Activated naive CD8-positive, alpha-beta T cell (primary cell): Measurements from ENCODE around the gene OR4N5.

Experiments used
- H3K27ac Mint-ChIP-seq: one replicate; pipeline ENCODE4 v1.8.0; 2021; ENCODE audit warnings: mixed read lengths
- H3K27me3 Mint-ChIP-seq: one replicate; pipeline ENCODE4 v1.8.0; 2021; ENCODE audit warnings: mixed read lengths
- H3K36me3 Mint-ChIP-seq: one replicate; pipeline ENCODE4 v1.8.0; 2021; ENCODE audit warnings: mixed read lengths
- H3K4me1 Mint-ChIP-seq: one replicate; pipeline ENCODE4 v1.8.0; 2021; ENCODE audit warnings: low read depth, mixed read lengths
- H3K4me3 Mint-ChIP-seq: one replicate; pipeline ENCODE4 v1.8.0; 2021; ENCODE audit warnings: mild to moderate bottlenecking, mixed read lengths
- H3K9me3 Mint-ChIP-seq: one replicate; pipeline ENCODE4 v1.8.0; 2021; ENCODE audit warnings: low read depth, mixed read lengths

The OR4N5 gene

GRCh38 chr14:20177433-20177974 is 38.9 kb downstream of the OR4N5 start:
- Mint-ChIP-seq H3K27ac (no peak overlapping the region), H3K9me3 (no peaks in the 10 kb centered on the region), H3K27me3 (peaks cover 4% of the 10 kb centered on the region), H3K4me3 (no peak overlapping the region), H3K4me1 (no peaks in the 10 kb centered on the region), H3K36me3 (no peaks in the 10 kb centered on the region)

DNA sequence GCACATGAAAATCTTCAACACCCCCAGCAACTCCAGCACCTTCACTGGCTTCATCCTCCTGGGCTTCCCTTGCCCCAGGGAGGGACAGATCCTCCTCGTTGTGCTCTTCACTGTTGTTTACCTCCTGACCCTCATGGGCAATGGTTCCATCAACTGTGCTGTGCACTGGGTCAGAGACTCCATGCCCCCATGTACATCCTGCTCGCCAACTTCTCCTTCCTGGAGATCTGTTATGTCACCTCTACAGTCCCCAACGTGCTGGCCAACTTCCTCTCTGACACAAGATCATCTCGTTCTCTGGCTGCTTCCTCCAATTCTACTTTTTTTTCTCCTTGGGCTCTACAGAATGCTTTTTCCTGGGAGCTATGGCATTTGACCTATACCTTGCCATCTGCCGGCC is 40.6 kb downstream of the OR4N5 start:
- Mint-ChIP-seq H3K36me3 (no peaks in the 10 kb centered on the region), H3K4me1 (no peaks in the 10 kb centered on the region), H3K4me3 (no peak overlapping the region), H3K9me3 (no peaks in the 10 kb centered on the region), H3K27me3 (peaks cover 4% of the 10 kb centered on the region), H3K27ac (no peak overlapping the region)

DNA sequence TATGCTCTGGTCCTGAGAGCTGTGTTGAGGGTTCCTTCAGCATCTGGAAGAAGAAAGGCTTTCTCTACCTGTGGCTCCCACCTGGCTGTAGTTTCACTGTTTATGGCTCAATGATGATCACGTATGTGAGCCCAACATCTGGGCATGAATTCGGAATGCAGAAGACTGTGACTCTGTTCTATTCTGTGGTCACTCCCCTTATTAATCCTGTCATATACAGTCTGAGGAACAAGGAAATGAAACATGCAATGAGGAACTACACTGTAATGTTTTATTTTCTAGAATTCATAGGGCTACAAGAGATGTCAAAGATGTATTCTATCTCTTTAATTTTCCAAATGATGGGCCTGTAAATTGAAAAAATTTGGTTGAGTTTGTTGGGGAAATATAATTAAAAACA is 41.3 kb downstream of the OR4N5 start:
- no peaks in the 10 kb centered on the region for H3K4me1 Mint-ChIP-seq
- H3K4me3 Mint-ChIP-seq = no peak overlapping the region
- peaks cover 4% of the 10 kb centered on the region for H3K27me3 Mint-ChIP-seq
- no peaks in the 10 kb centered on the region for H3K36me3 Mint-ChIP-seq
- no peak overlapping the region for H3K27ac Mint-ChIP-seq
- no peaks in the 10 kb centered on the region for H3K9me3 Mint-ChIP-seq

DNA sequence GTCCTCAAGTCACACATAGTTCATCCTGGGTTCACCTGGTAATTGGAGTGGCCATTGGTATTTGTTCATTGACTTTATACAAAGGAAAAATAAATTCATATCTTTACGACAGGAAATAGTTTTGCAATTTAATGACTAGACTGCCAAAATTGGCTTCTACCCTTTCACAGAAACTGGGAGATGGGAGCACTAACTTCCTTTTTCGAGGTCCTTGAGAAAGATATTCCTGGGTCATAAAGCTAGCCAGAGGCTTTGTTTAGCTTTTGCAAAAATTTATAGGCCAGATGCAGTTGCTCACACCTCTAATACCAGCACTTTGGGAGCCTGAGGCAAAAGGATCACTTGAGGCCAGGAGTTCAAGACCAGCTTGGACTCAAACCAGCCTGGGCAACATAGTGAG is 41.9 kb downstream of the OR4N5 start:
- Mint-ChIP-seq H3K27ac (no peak overlapping the region), H3K9me3 (no peaks in the 10 kb centered on the region), H3K4me3 (no peak overlapping the region), H3K36me3 (no peaks in the 10 kb centered on the region), H3K27me3 (peaks cover 4% of the 10 kb centered on the region), H3K4me1 (no peaks in the 10 kb centered on the region)

DNA sequence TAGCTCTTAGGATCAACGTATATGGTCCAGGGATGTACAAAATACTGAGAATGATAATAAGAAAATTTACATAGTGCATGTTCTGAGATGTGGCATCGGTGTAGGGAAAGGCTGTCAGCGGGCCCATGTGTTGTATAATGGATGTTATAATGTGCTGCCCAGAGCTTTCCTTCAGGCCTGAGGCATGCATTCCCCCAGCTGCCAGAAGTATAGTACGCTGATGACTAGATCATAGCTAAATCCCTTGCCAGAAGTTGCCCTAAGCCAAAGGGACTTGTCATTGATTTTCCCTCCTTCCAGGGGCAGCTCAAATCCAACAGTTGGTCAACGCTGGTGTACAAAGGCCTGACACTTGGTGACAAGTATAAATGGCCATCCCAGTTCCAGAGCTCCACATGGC is 45.6 kb downstream of the OR4N5 start:
- Mint-ChIP-seq H3K4me3 (no peak overlapping the region), H3K36me3 (peaks cover 3% of the 10 kb centered on the region), H3K27ac (no peak overlapping the region), H3K9me3 (no peaks in the 10 kb centered on the region), H3K4me1 (no peaks in the 10 kb centered on the region), H3K27me3 (peaks cover 7% of the 10 kb centered on the region)

DNA sequence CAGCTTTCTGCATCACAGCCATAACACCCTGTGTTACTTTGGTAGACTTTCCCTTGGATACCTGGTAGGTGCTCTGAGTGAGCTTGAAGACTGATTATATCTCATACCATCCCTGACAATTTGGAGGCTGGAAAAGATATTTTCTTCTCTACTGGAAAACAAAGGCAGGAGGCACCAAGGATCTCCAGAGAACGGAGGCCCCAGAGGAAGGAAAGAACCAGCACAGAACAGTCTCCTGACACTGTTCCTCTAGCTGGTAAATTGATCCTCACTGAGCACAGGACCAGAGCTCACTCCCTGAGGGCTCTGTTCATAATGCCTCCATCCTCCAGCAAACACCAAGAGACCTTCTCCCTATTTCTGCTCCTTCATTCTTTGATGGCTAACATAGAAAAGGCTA is 52.0 kb downstream of the OR4N5 start, which contains the start of gene OR11G2:
Gene OR11G2, plus strand, starts transcription at position 301 of the 400 bp plus-strand sequence. CDS start 6,542 bp downstream, outside the sequence.
- H3K27me3 Mint-ChIP-seq = peaks cover 4% of the 10 kb centered on the region
- no peak within 1 kb of the TSS for H3K4me3 Mint-ChIP-seq
- H3K9me3 Mint-ChIP-seq = no peaks in the 10 kb centered on the region
- H3K27ac Mint-ChIP-seq = no peak within 1 kb of the TSS
- H3K36me3 Mint-ChIP-seq = peaks cover 3% of the 10 kb centered on the region
- H3K4me1 Mint-ChIP-seq = no peaks in the 10 kb centered on the region

GRCh38 chr14:20191396-20191795 is 52.8 kb downstream of the OR4N5 start:
- Mint-ChIP-seq H3K9me3 (no peaks in the 10 kb centered on the region), H3K36me3 (peaks cover 3% of the 10 kb centered on the region), H3K4me3 (no peak overlapping the region)

DNA sequence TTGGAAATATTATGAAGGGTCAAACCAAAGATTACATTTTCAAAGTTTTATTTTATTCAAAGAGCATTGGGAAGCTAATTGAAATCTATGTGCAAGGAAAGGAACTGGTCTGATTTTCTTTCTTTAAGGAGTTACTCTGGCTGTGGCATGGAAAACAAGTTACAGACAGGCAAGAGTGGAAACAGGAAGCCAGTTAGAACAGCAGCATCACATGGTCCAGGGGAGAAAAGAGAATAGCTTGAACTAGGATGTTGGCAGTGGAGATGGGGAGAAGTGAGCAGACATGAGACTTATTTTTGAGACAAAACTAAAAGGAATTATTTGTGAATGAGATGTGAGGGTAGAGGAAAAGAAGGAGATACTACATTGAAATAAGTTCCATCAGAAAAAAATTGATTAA is 55.5 kb downstream of the OR4N5 start:
- peaks cover 6% of the 10 kb centered on the region for H3K27me3 Mint-ChIP-seq
- H3K4me3 Mint-ChIP-seq = no peak overlapping the region
- no peaks in the 10 kb centered on the region for H3K4me1 Mint-ChIP-seq
- H3K36me3 Mint-ChIP-seq = no peaks in the 10 kb centered on the region
- no peaks in the 10 kb centered on the region for H3K9me3 Mint-ChIP-seq
- no peak overlapping the region for H3K27ac Mint-ChIP-seq

More at GRCh38 chr14:20191396-20191795, 52.8 kb downstream of the OR4N5 start:
- H3K27ac Mint-ChIP-seq = no peak overlapping the region
- H3K27me3 Mint-ChIP-seq = peaks cover 3% of the 10 kb centered on the region
- H3K4me1 Mint-ChIP-seq = no peaks in the 10 kb centered on the region
